HL-60/S4 treated with phorbol 12-myristate 13-acetate at 8.2 ng/mL for 4 days and 3 days (cell line): ENCODE data around the gene POLD2.
"Not testable (repeated sequence)": the region's sequence is repeated elsewhere in the genome, so short reads cannot be mapped to it uniquely, and the experiment has no call there.

Experiments used
- in situ Hi-C: fragments of 300-500 bp; cut with MboI; formaldehyde crosslinking; loops from 2 replicates; pipeline ENCODE4 v1.15.0; 2022; ENCODE audit warnings: low sequenced_read_pairs

The POLD2 gene

DNA sequence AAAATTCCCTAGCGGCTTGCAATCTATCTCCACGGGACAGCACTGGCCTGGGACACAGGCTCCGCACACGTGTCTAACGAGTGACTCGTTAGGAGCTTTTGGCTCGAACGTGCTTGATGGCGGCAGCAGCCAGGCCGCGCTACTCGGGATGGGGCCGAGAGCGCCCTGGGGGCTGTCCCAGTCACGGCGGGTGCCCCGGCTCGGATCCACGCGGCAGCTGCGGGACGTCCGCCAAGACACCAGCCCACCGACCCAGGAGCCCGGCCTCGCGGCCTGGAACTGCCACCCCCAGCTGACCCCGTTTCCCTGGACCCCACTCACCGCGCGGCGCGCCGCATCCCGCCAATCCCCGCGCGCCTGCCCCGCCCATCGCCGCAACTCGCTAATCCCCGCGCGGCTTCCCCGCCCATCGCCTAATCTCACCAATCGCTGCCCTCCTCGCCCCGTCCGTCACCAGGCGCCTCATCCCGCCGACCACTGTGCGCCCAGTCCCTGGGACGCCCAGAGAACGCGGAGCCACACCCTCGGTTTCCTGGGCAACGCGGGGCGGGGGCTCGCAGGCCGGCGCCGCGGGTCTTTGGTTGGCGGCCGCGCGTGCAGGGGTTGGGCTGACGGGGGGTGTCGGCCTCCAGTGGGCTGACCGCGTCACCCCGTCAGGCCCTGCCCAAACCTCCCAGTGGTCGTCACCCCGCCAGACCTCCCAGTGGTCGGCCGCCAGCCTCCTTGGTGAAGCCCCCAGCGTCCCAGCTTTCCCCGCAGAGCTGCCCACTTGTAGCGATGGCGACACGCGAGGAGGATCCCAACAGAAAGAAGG, at the start of gene POLD2:
TSS of gene POLD2 (minus strand) at position 359 of the 814 bp plus-strand sequence. CDS start 1,495 bp downstream, outside the sequence.
- in situ Hi-C loops, result no loop called here

DNA sequence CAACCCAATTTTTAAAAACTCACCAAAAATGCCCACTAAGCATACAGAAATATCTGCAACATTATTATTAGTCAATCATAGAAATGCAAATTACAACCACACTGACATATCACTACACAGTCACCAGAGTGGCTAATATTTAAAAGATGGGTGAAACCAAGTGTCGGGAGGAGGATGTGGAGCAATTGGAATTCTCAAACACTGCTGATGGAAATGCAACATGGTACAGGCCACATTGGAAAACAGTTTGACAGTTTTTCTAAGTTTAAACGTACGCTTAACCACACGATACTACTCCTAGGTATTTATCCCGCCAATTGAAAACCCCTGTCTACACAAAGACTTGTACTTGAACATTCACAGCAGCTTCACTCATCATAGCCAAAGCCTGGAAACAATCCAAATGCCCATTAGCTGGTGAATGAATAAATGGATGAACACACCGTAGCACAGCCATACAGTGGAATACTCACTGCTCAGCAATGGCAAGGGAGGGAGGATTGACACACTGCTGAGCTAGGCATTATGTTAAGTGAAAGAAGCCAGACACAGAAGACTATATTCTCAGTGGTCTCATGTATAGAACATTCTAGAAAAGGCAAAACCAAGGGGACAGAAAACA, 49.6 kb upstream of the POLD2 start:
- in situ Hi-C loops, result no loop called here

DNA sequence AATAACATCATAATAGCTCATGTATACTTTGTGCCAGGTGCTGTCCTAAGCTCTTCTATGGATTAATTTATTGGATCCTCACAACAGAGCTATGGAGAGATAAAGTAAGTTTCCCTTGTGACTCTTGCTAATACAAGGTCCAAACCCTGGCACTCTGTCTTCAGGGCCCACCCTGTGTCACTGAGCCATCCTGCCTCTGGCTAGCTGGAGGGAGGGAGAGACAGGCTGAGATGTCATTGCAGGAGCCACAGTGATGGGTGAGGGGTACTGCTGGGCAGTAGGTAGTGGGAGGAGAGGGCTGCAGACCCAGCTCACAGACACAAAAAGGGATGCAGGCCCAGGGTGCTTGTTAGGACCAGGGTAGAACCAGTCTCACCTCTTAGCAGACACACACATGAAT, 49.0 kb upstream of the POLD2 start:
- in situ Hi-C loops, result no loop called here

GRCh38 chr7:44171901-44172300, 48.6 kb upstream of the POLD2 start:
- in situ Hi-C loops, result not testable (repeated sequence)

DNA sequence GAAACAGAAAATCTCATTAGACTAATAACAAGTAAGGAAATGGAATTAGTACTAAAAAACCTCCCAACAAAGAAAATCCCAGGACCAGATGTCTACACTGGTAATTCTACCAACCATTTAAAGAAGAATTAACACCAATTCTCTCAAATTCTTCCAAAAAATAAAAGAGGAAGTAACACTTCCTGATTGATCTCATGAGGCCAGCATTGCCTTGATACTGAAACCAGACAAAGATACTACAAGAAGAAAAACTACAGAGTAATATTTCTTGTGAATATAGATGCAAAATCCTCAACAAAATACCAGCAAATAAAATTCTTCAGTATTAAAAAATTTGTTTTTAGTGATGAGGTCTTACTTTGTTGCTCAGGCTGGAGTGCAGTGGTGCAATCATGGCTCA, 44.6 kb upstream of the POLD2 start:
- in situ Hi-C loops, result no loop called here

DNA sequence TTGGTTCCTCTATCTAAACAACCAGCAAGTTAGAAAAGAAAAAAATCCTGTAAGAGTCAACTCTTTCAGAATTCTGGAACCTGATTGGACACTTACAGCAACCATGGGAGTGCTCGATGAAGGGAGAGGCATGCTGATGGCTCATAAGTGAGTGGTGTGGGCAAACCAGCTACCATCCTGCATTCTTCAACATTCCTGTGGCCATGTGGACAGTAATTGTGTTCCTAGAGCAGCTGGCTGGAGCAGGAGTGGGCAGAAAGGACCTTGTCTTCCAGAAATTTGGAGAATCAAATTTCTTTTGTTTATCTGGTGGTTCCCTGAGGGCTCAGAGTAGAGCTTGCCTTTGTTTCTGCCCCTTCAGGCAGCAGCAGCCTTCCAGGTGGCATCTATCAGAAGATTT, 40.2 kb upstream of the POLD2 start:
- in situ Hi-C loops, result no loop called here

DNA sequence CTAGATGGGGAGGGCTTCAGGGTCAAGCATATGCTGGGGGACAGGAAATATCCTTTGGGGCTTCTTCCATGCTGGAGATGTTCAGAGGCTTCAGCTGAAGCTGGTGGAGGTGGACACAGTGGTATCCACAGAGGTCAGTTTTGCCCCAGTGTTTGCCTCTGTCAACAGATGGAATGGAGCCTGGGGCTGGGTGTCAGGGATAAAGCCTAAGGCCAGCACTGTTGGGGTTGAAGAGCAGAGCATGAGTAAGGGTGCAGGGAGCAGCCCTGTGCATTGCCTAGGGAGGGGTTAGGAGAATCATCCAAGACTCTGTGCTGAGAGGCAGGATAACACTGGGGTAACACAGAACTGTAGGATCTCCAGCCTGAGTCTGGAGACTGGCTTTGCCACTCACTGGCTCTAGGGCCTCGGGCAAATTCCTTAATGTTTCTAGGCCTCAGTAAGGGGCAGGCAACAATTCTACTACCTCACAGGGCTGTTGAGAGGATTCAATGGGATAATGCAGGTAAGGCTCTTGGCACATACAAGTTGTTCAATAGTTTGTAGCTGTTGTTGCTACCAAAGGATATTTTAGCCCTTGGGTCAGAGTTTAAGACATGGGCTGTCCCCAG, 39.5 kb upstream of the POLD2 start:
- in situ Hi-C loops, result no loop called here

GRCh38 chr7:44162179-44162578, 38.8 kb upstream of the POLD2 start:
- in situ Hi-C loops, result no loop called here

GRCh38 chr7:44161371-44161770, 38.0 kb upstream of the POLD2 start:
- in situ Hi-C loops, result no loop called here

DNA sequence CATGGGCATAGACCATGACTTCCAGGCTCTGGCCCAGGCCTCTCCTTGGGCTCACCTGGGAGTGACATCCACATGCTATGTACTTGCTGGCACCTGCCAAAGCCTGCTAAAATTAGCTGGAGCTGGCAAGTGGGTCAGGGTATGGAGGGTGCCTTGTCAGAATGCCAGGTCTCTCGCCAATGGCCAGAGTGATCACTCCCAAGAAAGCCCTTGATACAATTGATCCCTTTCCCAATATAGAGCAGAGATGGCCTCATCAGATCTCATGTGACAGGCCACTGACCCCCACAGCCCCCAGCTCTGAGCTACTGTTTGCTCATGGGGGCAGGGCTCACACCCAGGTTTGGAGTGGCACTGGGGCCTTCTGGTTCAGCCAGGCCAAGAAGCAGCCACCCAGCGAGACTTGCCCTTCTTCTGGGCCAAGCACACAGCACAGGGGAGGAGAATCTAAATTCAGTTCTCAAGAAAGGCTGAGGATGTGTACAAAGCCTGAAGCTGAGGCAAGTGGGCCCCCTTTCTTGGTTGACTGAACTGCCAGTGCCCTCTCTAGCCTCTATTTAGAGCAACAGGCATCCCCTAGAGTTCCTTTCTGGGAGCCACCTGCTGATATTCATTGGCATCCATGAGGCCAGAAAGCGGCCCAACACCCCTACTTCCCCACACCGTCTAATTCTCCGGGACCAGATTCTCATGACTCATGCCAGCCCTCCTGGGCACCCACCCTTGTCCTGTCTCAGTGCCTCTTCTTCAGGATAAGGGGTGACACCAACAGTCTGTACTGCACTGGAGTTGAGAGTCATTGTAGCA, 36.7 kb upstream of the POLD2 start:
- in situ Hi-C loops, result no loop called here

- in situ Hi-C loops, result no loop called here
These were observed 35.7 kb upstream of the POLD2 start for GRCh38 chr7:44158873-44159631.

DNA sequence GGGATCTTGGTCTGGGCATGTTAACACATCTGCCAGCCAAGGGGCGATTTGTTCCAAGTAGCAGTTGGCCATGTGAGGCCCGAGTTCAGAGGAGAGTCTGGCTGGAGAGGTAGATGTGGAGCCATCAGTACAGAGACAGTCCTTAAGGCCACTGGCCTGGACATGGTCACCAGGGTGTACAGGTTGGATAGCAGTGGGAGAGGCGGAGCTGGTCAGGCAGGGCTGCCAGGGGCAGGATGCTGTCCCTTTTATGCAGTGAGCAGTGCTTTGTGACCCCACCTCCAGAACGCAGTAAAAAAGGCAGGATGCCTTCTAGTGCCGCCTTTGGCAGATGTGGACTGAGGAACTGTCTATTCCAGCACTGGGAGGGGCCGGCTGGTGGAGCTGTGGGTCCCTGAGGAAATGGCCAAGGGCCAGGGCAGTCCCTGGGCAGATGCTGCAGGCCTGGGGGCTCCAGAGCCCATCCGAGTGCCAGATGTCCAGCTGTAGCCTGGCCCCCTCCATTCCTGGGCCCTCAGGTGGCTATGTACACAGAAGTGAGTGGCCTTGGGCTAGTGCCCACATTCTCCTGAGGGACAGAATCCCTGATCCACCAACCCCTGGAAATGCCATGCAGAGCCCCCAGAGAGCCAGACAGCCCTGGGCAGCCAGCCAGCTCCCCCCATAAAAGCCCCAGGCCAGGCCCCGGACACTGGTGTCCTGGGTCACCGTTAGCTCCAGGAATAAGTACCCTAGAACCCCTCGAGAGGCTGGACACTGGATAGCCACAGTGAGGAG, 34.9 kb upstream of the POLD2 start:
- in situ Hi-C loops, result no loop called here

DNA sequence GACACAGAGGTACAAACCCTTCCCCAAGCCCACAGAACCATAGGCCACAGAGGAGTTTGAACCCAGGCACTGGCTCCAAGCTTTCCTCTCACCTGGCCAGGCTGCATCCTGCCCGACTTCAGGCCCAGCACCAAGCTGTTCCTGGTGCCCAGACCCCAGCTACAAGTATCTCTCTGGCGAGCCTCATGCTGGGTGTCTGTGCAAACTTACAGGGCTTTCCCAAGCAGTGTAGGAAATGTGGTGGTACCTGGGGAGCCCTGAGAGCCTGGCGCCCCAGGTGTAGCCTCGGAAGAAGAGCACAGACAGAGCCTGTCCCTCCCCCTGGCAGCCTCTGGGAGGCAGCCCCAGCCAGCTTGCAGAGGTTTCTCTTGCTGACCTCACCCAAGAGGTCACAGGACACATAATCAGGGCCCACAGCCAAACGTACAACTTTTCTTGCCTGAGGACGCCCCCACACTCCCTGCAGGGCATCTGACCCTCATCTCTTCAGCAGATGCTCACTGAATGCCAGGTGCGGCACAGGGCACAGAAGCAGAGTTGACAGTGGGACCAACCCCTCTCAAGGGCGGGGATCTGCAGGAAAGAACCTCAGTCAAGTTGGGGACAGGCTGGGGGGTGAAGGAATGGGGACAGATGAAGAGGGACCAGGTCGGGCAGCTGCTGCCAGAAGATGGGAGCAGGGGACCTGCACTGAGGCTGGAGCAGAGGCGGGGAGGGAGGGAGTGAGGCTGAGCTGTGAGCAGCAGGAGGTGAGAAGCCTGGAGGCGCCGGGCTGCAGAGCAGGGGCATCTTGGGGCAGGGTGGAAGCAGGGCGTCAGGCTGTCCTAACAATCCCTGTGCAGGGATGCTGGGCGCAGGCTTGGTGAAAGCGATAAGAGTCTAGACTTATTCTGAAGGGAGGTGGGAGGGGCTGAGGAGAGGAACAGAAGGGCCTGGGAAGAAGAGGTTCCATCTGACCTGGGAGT, 34.0 kb upstream of the POLD2 start:
- in situ Hi-C loops, result no loop called here

- in situ Hi-C loops, result no loop called here
These were observed 33.2 kb upstream of the POLD2 start for GRCh38 chr7:44156453-44157010.

- in situ Hi-C loops, result no loop called here
These were observed 32.1 kb upstream of the POLD2 start for GRCh38 chr7:44155191-44156185.

GRCh38 chr7:44154703-44155102, 31.4 kb upstream of the POLD2 start:
- in situ Hi-C loops, result no loop called here

DNA sequence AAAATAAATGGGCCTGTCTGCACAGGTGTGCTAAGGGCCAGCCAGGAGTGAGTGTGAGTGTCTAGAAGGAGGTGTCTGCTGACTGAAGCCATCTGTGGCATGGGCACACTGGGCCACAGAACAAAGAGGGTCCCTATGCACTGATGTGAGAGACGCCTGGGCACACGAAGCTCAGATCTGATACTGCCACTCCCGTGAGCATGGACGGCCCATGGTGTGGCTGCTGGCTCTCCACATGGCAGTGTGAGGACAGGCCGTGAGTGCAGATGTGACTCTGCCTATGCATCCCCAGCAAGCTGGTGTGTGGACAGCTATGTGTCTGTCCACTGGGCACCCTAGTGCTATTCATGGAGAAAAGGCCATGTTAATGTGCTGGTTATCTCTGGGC, 30.6 kb upstream of the POLD2 start:
- in situ Hi-C loops, result no loop called here
